Neural progenitor cell (in vitro differentiated cells): Measurements from ENCODE around the gene TCF15. TPM values are rescaled to one million over a fixed set of nuclear protein-coding genes. Genes with fewer than 3 reads are reported as not detected.

ENCODE experiments used
- DNase-seq: peaks from one replicate; pipeline ENCODE4 v3.0.0-alpha.2; 2016; ENCODE audit warnings: low spot score
- H2AFZ ChIP-seq: fragments of 200-600 bp; sonication (generic); replicated peaks from 2 replicates; pipeline ENCODE4 v1.6.1; 2016; ENCODE audit warnings: antibody characterized with exemption
- H3F3A ChIP-seq: fragments of 200-600 bp; sonication (generic); 2 replicates; pipeline ENCODE4 v1.6.1; 2016; ENCODE audit warnings: antibody characterized with exemption, low read depth
- H3K27ac ChIP-seq: fragments of 200-600 bp; sonication (generic); 2 replicates; pipeline ENCODE4 v1.5.1; 2016; ENCODE audit warnings: mild to moderate bottlenecking
- H3K27me3 ChIP-seq: fragments of 200-600 bp; sonication (generic); 2 replicates; pipeline ENCODE4 v1.6.1; 2016; ENCODE audit warnings: mild to moderate bottlenecking, moderate library complexity
- H3K36me3 ChIP-seq: fragments of 200-600 bp; sonication (generic); 2 replicates; pipeline ENCODE4 v1.5.1; 2016
- H3K4me1 ChIP-seq: fragments of 200-600 bp; sonication (generic); 2 replicates; pipeline ENCODE4 v1.6.1; 2016; ENCODE audit warnings: mixed run types
- H3K4me2 ChIP-seq: fragments of 200-600 bp; sonication (generic); 2 replicates; pipeline ENCODE4 v1.6.1; 2016
- H3K4me3 ChIP-seq: fragments of 200-600 bp; sonication (generic); 2 replicates; pipeline ENCODE4 v1.5.1; 2016
- H3K79me2 ChIP-seq: fragments of 200-600 bp; sonication (generic); 2 replicates; pipeline ENCODE4 v1.6.1; 2016; ENCODE audit warnings: low read depth
- H3K9ac ChIP-seq: fragments of 200-600 bp; sonication (generic); 2 replicates; pipeline ENCODE4 v1.6.1; 2016
- H3K9me3 ChIP-seq: fragments of 200-600 bp; sonication (generic); 2 replicates; pipeline ENCODE4 v1.5.1; 2016; ENCODE audit warnings: low read depth
- H4K20me1 ChIP-seq: fragments of 200-600 bp; sonication (generic); 2 replicates; pipeline ENCODE4 v1.6.1; 2016; ENCODE audit warnings: low read depth
- H3K27ac Mint-ChIP-seq: 3 replicates; pipeline ENCODE4 v1.8.0; 2021; ENCODE audit warnings: mixed read lengths
- H3K27me3 Mint-ChIP-seq: 2 replicates; pipeline ENCODE4 v1.8.0; 2022; ENCODE audit warnings: low read depth, mild to moderate bottlenecking, inconsistent platforms, moderate library complexity, mixed read lengths; ENCODE audit not compliant: insufficient read depth
- H3K36me3 Mint-ChIP-seq: 3 replicates; pipeline ENCODE4 v1.8.0; 2021; ENCODE audit warnings: mixed read lengths
- H3K4me1 Mint-ChIP-seq: 3 replicates; pipeline ENCODE4 v1.8.0; 2021; ENCODE audit warnings: mixed read lengths
- H3K4me3 Mint-ChIP-seq: 3 replicates; pipeline ENCODE4 v1.8.0; 2021; ENCODE audit warnings: mild to moderate bottlenecking, moderate library complexity, mixed read lengths
- H3K9me3 Mint-ChIP-seq: 3 replicates; pipeline ENCODE4 v1.8.0; 2020; ENCODE audit warnings: mixed read lengths
- CTCF ChIP-seq: fragments of 200-600 bp; sonication (generic); IDR thresholded peaks from 2 replicates; pipeline ENCODE4 v1.5.1; 2017; ENCODE audit warnings: antibody characterized with exemption, mild to moderate bottlenecking
- EZH2 ChIP-seq: fragments of 200-600 bp; sonication (generic); IDR thresholded peaks from 2 replicates; pipeline ENCODE4 v1.6.1; 2017; ENCODE audit warnings: antibody characterized with exemption, mild to moderate bottlenecking, moderate library complexity
- EZH2phosphoT487 ChIP-seq: fragments of 200-600 bp; sonication (generic); IDR thresholded peaks from 2 replicates; pipeline ENCODE4 v1.6.1; 2017; ENCODE audit warnings: antibody characterized with exemption
- total RNA-seq: library from RNA; depleted of rRNA; stranded (reverse); fragments of >200 nt; gene quantifications from 2 replicates; pipeline ENCODE4 v1.2.3, GENCODE V29; 2015; ENCODE audit warnings: low replicate concordance

Gene TCF15
- total RNA-seq, 1 donor from 2014 or later = 0.07 TPM

- H3K4me1 Mint-ChIP-seq = no peaks in the 10 kb centered on the region
- TF ChIP-seq EZH2phosphoT487 (no peak), CTCF (no peak), EZH2 (no peak)
- no peaks in the 10 kb centered on the region for H3K79me2 ChIP-seq
- H2AFZ ChIP-seq = peak overlapping the region; percentile 93
- no peaks in the 10 kb centered on the region for H3K27me3 ChIP-seq
- H3K4me2 ChIP-seq = no peak overlapping the region
- H3F3A ChIP-seq = no peaks in the 10 kb centered on the region
- H3K27ac ChIP-seq = no peak overlapping the region
- no peak for DNase-seq
- H3K9me3 Mint-ChIP-seq = no peaks in the 10 kb centered on the region
- H3K4me3 Mint-ChIP-seq = no peak overlapping the region
- H3K27me3 Mint-ChIP-seq = peaks cover 14% of the 10 kb centered on the region
- no peak overlapping the region for H3K4me3 ChIP-seq
- H3K4me1 ChIP-seq = no peaks in the 10 kb centered on the region
- no peaks in the 10 kb centered on the region for H3K36me3 ChIP-seq
- H3K27ac Mint-ChIP-seq = no peak overlapping the region
- H3K9ac ChIP-seq = no peak overlapping the region
- no peaks in the 10 kb centered on the region for H3K36me3 Mint-ChIP-seq
- H4K20me1 ChIP-seq = no peaks in the 10 kb centered on the region
- no peaks in the 10 kb centered on the region for H3K9me3 ChIP-seq
Measured at GRCh38 chr20:588932-589672, 21.0 kb downstream of the TCF15 start.

GRCh38 chr20:588476-588875 is 21.6 kb downstream of the TCF15 start:
- peaks cover 15% of the 10 kb centered on the region for H3K27me3 Mint-ChIP-seq
- H3K4me1 ChIP-seq = no peaks in the 10 kb centered on the region
- no peaks in the 10 kb centered on the region for H3K36me3 ChIP-seq
- H3K4me3 Mint-ChIP-seq = no peak overlapping the region
- H3K4me3 ChIP-seq = no peak overlapping the region
- H3K79me2 ChIP-seq = no peaks in the 10 kb centered on the region
- H3F3A ChIP-seq = no peaks in the 10 kb centered on the region
- no peaks in the 10 kb centered on the region for H4K20me1 ChIP-seq
- no peaks in the 10 kb centered on the region for H3K27me3 ChIP-seq
- H3K4me2 ChIP-seq = no peak overlapping the region
- H3K9ac ChIP-seq = no peak overlapping the region
- H2AFZ ChIP-seq = no peak overlapping the region
- H3K36me3 Mint-ChIP-seq = no peaks in the 10 kb centered on the region
- no peak overlapping the region for H3K27ac Mint-ChIP-seq
- no peak for TF ChIP-seq CTCF
- no peak for TF ChIP-seq EZH2
- TF ChIP-seq EZH2phosphoT487 = no peak
- H3K4me1 Mint-ChIP-seq = no peaks in the 10 kb centered on the region
- H3K27ac ChIP-seq = no peak overlapping the region
- no peaks in the 10 kb centered on the region for H3K9me3 ChIP-seq
- H3K9me3 Mint-ChIP-seq = no peaks in the 10 kb centered on the region
- DNase-seq = no peak

- Histone ChIP-seq H3K4me3 (no peak overlapping the region), H4K20me1 (no peaks in the 10 kb centered on the region), H3K4me1 (no peaks in the 10 kb centered on the region), H2AFZ (peak overlapping the region; percentile 45), H3K36me3 (no peaks in the 10 kb centered on the region), H3F3A (no peaks in the 10 kb centered on the region), H3K79me2 (no peaks in the 10 kb centered on the region), H3K9ac (no peak overlapping the region), H3K27me3 (peaks cover 5% of the 10 kb centered on the region), H3K27ac (no peak overlapping the region), H3K9me3 (no peaks in the 10 kb centered on the region), H3K4me2 (no peak overlapping the region)
- H3K4me1 Mint-ChIP-seq = no peaks in the 10 kb centered on the region
- DNase-seq = no peak
- no peaks in the 10 kb centered on the region for H3K9me3 Mint-ChIP-seq
- no peak overlapping the region for H3K27ac Mint-ChIP-seq
- H3K4me3 Mint-ChIP-seq = no peak overlapping the region
- H3K27me3 Mint-ChIP-seq = peaks cover 14% of the 10 kb centered on the region
- no peaks in the 10 kb centered on the region for H3K36me3 Mint-ChIP-seq
- no peak for TF ChIP-seq CTCF
- TF ChIP-seq EZH2 = no peak
- no peak for TF ChIP-seq EZH2phosphoT487
Measured at GRCh38 chr20:584971-585301, 25.2 kb downstream of the TCF15 start.
